GM21528 (cell line): ENCODE measurements around the gene PACRG.

Source experiments
- ATAC-seq: cut with Tn5 transposase; IDR thresholded peaks from one replicate; pipeline ENCODE4 v1.9.1; 2021; ENCODE audit warnings: mild to moderate bottlenecking, moderate library complexity; ENCODE audit not compliant: unreplicated experiment, low FRiP score

The PACRG gene

DNA sequence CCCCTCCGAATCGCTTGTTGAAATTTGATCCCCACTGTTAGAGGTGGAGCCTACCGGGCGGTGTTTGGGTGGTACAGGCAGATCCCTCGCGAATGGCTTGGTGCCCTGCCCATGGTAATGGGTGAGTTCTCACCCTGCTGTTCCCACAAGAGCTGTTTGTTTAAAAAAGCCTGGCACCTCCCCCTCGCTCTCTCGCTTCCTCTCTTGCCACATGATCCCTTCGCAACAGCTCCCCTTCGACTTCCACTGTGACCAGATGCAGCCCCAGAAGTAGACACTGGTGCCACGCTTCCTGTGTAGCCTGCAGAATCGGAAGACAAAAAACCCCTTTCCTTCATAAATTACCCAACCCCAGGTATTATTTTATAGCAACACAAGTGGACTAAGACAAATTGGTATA lies 394.6 kb downstream of the PACRG start:
- ATAC-seq: no peak

DNA sequence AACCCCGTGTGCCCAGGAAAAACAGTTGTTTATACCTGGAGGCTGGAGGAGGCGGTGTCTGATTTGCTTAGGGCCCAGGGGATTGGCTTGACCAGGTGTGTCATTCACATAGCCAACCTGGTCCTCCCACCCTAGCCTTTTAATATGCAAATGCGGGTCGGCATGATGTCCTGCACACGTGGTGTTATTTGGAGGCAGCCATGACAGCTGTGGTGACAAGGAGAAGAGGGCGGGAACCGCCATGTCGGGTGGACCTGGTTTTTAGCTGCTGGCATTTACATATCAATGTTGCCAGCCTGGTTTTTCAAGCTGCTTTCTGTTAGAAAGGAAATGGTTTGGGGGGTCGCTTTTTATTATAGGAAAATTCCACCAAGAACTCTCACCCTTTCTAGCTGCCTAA lies 395.3 kb downstream of the PACRG start:
- no peak for ATAC-seq

DNA sequence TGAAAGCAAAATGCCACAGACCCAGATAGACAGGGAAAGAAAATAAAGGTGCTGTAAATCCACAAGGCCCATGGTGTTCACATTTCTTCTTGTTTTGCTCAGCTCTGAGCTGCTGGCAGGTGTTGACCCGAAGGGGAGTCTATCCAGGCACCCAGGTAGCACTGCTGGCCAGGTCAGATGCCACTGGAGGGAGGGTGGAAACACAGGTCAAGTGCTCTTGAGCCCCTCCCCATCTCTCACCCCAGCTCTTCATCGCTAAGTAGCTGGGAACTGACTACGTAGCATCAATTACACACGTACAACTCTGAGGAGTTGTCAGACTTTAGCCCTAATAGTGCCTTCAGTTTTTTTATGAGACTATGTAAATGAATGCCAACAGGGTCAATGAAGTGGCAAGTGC lies 399.0 kb downstream of the PACRG start:
- ATAC-seq: no peak

DNA sequence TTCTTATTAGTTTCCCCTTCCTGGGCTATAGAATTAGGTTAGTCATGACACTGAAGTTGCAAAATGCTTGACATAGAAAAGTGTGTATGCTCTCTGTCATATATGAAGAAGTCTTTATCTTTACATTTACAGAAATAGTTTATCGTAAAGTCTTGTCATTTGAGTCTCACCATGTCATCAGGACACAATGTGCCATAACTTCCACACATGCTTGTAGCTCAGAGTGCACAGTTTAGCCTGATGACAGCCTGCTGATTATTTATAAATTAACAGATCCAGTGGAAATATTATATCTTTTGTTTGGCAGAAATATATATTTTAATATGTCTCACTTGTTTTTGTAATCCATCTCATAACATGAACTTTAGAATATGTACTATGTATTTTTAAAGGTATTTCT lies 399.8 kb downstream of the PACRG start:
- ATAC-seq: no peak

DNA sequence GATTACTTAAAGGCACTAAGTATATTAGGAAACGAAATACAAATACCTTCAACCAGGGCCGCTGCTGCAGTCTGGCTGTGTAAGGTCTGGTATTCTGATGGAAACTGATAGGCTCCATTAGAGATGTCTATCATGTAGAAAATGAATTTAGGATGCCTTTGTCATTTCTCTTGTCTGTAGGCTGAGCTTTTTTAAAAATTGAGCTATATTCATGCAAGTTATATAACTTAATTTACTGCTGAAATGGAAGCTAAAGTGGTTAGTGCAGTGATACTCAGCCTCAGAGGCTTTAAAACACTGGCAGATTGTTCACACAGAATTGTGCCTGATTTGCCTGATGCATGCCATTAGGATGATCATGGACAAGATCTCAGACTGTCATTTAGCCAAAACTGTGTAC lies 400.6 kb downstream of the PACRG start:
- no peak for ATAC-seq

DNA sequence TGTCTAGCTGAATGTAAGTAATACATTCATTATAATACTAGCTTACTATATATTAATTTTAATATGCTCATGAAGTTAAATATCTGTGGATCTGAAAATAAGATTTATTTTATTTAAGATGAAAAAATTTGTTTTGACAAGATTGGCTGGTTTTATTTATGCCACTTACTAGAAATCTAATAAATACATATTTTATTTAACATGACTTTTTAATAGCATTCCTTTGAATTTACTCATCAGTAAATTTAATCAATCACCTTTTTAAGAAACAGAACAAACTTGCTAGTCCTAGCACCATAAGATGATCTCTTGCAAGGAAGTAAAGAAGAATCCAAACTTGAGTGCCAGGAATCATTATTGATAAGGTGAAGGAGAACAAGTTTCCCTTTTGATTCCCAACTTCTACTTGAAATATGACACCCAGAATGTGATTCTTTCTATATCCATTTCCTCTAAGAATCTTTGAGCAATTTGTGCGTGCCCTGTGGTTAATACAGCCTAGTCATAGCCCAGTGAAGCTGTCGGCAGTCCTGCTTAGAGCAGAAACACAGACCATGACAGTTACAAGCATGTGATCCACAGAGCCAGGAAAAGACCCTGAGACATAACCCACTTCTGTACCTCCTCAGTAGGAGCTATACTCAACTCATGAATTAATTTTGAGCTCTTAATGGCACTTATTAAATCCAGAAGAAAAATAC lies 404.4 kb downstream of the PACRG start:
- ATAC-seq: no peak

DNA sequence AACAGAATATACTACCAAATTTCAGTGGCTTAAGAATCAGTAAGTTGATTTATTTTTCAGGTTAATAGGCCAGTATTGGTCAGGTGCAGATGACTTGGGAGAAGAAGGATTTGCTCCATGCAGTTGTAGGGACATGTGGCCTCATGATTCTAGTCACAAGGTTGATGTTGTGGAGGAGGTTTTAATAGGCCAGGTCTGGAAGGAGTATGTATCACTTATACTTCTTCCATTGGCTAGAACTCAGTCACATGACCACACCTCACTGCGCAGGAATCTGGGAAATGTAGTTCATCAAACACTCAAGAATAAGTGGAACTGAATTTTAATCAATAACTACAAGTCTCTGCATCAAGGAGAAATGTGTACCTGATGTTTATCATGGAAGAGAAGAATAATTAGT lies 405.2 kb downstream of the PACRG start:
- no peak for ATAC-seq

DNA sequence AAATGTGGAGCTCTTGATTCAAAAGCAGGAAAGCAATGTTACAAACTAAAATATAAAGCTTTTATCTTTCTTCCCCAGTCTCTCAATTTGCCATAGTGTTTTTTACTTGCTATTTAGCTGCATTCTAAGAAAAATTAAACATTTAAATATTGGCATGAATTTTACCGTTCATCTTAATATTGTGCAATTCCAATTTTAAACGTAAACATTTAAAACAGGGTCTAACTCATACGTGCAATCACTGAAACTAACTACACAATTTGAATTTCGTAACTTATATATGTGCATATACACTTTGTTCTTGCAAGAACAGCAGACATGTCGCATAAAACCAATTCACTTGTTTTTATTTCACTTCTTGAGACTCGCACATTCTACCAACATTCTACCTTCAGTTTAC lies 405.9 kb downstream of the PACRG start:
- no peak for ATAC-seq

DNA sequence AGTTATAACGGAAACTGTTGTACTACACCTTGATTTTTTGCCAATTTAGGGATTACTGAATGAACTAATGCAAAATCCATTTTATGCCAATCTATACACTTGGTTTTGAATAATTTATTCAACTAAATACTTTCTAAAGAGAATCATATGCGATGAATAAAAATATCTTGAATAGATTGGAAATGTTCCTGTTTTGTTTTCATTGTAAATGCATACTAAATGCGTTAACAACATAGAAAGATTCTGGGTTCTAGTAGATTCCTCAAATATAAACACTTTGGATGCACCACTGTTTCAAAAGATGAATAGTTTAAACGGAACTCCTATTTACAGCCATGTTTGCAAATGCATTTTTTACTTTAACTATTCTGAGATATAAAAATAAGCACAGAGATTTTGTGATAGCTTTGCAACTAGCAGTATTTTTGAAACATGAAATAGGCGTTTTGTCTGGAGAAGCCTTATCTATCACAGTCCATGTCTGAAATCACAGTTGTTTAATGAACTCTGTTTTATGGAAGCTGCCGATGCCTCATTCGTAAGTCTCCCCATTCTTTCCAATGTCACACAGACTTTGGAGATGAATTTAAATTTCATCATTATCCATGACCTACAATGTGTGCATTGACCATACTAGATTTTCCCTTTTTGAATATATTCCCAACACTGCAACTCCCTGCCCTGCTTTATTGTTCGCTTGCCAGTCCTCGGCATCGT lies 409.1 kb downstream of the PACRG start:
- ATAC-seq: no peak

DNA sequence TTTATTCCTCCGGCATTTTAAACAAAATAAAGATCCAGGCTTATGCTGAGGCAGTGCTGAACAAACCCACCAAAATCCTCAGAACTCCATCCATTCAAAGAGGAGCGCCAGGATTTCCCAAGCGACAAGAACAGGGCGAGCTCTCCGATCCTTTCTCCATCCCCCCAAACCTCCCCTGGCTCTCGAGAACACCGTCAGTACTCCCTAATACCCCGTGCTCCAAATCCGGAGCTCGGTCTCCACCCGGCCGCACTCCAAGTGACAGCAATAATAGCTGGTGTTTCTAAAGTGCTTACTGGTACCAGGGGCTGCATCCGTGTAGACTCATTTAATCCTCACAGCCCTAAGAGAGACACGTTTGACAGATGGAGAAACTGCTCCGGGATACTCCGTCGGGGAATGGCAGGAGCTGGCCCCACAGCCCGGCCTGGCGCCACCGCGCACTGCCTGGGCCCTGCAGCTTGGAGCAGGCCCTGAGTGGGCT lies 409.7 kb downstream of the PACRG start:
- no peak for ATAC-seq

DNA sequence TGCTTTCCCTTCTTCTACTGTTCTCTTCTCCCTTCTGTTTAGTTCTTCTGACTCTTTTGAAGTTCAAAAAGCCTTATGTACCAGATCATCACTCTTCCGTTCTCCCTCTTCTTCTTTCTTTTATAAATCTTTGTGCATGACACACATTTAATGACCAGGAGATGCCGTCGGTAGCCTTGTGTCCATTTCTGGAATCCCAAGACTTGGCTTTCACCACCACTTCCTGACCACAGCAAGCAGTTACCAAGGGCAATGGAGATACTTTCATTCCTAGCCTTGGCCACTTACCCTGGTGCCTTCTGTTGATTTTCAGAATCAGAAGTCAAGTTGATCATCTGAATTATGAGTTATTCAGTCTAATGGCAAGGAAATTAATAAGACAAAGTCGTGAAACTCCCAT lies 418.3 kb downstream of the PACRG start:
- no peak for ATAC-seq

DNA sequence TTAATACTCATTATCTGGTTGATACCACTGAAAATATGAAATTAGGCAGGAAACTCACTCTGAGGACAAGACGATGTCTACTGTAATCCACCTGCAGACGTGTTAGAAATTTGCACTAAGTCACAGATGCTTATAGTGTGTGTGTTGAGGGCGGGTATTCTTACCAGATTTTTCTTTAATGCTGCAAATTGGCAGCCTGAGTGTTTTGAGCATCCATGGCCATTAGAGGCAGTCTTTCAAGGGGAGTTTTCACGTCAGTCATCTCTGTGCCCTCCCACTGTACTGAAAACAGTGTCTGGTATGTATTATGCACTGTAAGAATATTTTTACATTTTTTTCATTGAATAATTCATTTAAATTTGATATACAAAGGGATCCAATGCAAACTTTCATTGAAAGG lies 420.2 kb downstream of the PACRG start:
- no peak for ATAC-seq

DNA sequence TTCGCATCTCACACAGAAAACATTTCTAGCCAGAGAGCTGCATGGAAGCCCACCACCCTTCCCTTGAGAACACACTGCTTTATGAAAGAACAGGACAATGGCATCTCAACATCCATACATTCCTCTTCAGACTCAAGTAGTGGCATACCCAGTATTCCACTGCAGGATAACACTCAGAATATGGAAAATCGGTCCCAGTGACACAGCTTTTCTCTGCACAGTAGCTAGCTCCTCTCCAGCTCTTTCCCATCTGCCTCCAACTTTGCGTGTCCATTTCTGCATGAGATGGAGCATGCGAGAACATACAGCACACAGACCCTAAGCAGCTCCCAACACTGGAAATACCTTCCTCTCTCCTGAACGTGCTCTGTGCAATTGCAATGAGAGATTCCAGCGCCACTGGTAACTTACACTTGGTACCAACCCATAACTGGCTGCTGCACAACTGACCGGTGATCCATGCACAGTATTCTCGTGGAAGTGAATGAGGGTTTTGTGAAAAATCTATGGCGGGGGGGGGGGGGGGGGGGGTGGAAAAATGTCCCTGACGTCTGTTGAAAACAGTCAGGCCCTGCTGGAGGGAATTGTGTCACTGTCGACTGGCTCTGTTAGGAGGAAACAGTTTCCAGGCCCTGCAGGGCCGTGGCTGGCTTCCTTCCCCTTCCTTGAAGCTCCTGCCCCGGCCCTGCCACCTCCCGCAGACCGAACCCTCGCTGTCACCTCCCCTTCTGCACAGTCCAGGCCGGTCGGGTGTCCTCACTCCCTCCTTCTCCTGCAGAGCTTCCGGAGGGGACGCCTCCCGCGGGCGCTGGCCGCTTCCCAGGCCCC lies 420.9 kb downstream of the PACRG start:
- ATAC-seq: no peak

DNA sequence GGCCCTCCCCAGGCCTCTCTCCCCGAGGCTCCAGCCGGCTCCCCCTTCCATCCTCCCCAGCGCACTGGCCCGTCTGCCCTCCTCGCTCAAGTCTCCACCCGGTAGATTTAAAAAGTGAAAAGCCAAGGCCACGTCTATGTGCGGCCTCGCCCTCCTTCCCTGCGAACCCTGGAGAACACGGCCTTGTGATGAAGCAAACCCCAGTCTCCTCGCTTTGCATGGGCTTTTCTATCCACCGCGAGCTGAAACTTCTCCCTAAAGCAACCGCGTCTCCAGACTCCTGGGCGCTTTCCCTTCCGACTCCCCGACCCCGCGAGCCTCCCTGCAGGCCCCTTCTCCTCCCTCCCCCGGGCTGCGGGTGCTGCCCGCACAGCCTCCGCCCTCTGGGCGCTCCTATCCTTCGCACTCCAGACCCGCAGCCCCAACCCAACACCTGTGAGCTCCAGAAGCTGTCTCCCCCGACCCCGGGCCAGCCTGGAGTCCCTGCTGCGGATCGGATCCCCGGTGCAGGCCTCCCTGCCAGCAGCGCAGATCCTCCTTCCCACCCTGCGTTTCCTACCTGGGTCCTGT lies 421.6 kb downstream of the PACRG start:
- no peak for ATAC-seq

DNA sequence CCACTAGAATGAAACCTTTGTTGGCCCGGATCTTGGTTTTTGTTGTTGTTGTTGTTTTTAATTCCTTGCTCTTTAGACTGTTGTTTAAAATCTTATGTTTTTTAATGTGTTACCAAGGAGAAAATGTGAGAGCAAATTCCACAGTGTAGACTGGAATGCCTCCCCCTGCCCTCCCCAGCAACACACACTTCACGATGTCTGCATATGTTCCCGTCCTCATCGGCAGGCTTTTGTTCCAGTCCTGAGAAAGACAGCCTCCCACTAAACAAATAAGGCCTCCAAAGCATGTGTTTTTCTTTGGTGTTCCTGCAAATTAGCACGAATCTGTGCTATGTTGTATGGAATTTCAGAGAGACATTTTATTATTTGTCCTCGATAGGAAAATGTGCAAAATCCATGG lies 423.4 kb downstream of the PACRG start:
- no peak for ATAC-seq

DNA sequence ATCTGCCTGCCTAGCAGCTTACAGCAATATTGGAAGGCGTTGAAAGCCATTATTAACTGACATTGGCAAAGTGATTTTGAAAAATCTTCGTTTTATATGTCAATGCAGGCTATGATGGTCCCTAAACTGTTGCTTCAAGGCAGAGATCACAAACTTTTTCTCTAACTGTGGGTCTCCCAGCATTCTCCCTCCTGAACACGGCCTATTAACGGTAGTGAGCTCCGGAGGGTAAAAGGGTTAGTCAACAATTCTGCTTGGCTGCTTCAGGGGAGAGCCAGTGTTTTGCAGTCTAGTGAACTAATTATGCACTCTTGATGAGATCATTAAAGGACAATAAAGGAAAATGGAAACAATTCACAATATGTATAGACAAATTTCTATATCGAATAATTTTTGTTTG lies 424.9 kb downstream of the PACRG start:
- ATAC-seq: no peak

DNA sequence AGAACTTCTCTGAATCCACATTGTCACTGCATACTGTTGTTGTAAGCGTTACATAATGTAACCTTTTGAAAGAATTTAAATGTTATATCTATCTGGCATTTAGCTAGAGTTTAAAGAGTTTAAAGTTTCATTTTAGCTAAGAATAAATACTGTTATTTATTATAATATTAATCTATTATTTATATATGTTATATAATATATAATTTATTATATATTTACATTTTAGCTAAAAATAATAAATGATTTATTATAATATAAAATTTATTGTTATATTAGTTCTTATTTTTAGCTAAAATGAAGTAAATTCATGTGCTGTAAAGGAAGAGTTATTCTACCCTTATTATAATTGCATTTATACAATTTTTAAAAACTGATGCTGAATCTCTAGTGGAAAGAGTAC lies 431.3 kb downstream of the PACRG start:
- no peak for ATAC-seq

DNA sequence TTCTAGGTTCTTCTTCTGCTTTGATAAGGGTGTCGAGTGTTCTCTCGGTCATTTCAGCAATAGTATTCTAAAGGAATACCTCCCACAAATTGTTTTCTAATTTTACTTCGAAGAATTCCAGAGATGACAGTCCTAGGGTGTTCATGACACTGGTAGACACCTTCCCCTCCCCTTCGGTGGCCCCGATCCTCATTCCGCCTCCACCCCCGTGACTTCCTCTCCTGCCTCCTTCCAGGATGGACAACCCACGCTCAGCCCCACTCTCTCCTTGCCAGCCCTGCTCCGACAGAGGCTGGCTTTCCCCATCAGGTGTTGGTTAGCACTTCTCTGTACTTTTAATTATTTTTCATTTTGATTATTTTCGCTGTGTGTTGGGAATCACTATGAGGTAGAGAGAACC lies 431.9 kb downstream of the PACRG start:
- no peak for ATAC-seq

DNA sequence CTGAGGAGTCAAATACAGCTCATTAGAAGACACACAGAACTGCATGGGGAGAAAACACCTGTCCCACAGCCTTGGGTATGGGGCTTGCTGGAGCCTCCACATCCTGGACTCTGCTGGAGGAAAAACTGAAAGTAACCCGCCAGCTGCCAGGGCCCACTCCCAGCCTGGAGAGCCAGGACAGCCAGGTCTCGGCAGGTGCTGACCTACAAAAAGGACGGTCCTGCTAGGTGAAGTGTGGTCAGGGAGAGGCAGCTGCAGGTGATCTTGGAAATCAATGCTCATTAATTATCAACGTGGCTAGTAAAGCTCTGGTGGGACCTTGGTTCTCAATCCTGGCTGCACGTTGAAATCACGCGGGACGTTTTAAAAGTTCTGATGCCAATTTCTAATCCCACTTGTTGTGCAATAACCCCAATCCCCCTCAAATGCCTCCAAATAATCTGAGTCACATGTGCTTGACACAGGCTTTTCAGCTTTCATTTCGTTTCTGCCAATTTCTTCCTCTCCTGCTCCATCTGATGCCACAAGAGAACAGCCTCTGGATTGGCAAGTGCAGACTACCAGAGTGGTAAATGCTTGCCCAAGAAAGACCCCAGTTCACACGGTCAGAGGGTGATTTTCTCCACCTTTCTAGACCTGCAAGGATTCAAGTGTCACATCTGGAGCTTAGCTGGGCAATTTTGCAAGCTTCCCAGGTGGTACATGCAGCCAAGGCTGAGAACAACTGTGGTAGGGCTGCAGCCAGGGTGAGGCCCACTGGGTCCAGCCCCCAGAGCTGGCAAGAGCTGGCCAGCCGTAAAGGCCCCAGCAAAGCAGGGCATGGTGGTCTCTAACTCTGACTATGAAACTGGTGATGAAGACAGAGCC lies 434.5 kb downstream of the PACRG start:
- no peak for ATAC-seq

DNA sequence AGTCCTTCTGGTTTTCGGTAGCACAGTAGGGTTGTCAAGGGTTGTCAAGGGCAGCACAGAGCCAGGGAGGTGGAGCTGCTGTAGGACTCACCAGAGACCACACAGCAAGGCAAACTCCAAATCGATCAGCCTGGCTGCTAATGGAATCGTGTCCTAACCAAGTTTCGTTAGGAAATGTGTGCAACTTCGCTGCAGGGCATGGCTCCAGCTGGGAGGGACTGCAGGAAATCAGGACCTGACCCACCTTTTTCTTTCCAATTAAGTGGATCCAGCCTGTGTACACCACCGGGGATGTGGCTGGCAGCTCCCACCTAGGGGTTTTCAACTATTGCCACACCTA lies 435.1 kb downstream of the PACRG start:
- ATAC-seq: no peak
